ENCODE data around the gene DNAJB12.
A peak's percentile ranks its signal among the peaks of the same experiment; 100 is the strongest.
"Not testable (repeated sequence)": the region's sequence is repeated elsewhere in the genome, so short reads cannot be mapped to it uniquely, and the experiment has no call there.

Gene DNAJB12

GRCh38 chr10:72297805-72298591 is 56.7 kb downstream of the DNAJB12 start:
- peak; percentile 97 for DNase-seq (ENCODE audit: extremely low read depth, low read depth)
- peak overlapping the region; percentile 52 for H3K4me3 ChIP-seq (replicated peaks; ENCODE audit: low read depth, low read length)
- TF ChIP-seq, protein P1, sequence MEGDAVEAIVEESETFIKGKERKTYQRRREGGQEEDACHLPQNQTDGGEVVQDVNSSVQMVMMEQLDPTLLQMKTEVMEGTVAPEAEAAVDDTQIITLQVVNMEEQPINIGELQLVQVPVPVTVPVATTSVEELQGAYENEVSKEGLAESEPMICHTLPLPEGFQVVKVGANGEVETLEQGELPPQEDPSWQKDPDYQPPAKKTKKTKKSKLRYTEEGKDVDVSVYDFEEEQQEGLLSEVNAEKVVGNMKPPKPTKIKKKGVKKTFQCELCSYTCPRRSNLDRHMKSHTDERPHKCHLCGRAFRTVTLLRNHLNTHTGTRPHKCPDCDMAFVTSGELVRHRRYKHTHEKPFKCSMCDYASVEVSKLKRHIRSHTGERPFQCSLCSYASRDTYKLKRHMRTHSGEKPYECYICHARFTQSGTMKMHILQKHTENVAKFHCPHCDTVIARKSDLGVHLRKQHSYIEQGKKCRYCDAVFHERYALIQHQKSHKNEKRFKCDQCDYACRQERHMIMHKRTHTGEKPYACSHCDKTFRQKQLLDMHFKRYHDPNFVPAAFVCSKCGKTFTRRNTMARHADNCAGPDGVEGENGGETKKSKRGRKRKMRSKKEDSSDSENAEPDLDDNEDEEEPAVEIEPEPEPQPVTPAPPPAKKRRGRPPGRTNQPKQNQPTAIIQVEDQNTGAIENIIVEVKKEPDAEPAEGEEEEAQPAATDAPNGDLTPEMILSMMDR (IDR thresholded peaks at IDR 0.05; ENCODE audit: low read depth, low read length, missing control alignments): no peak

GRCh38 chr10:72297281-72297804 is 57.4 kb downstream of the DNAJB12 start:
- peak; percentile 77 for DNase-seq (ENCODE audit: extremely low read depth, low read depth)
- TF ChIP-seq, protein P1 (IDR thresholded peaks at IDR 0.05; ENCODE audit: low read depth, low read length, missing control alignments): no peak
- peak overlapping the region; percentile 52 for H3K4me3 ChIP-seq (replicated peaks; ENCODE audit: low read depth, low read length)

GRCh38 chr10:72296829-72297280 is 57.9 kb downstream of the DNAJB12 start:
- not testable (repeated sequence) for DNase-seq (ENCODE audit: extremely low read depth, low read depth)

GRCh38 chr10:72295330-72295910 is 59.3 kb downstream of the DNAJB12 start:
- TF ChIP-seq, protein P1 (IDR thresholded peaks at IDR 0.05; ENCODE audit: low read depth, low read length, missing control alignments): no peak
- DNase-seq (ENCODE audit: extremely low read depth, low read depth): no peak
- H3K4me3 ChIP-seq (replicated peaks; ENCODE audit: low read depth, low read length): no peak overlapping the region

More at GRCh38 chr10:72296829-72297280, 57.9 kb downstream of the DNAJB12 start:
- peak overlapping the region; percentile 52 for H3K4me3 ChIP-seq (replicated peaks; ENCODE audit: low read depth, low read length)

DNA sequence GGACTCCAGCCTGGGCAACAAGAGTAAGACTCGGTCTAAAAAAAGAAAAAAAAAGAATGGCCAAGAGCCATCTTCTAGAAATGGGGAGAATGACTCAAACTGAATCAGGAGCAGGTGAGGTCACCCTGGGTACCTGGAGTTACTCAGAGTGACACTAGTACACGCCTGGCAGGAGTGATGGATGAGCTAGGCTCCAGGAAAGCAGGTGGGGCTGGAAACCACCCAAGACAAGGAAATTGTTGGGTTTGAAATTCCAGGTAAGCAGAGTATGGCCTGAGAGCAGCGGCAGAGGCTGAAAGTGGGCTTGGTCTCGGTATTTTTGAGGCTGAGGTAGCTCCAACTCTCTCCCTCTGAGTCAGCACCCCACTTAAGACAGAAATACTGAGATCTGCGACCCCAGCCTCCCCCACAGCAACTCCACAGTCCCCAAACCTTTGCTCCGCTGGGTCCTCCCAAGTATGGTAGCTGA is 62.5 kb downstream of the DNAJB12 start:
- no peak overlapping the region for H3K4me3 ChIP-seq (replicated peaks; ENCODE audit: low read depth, low read length)
- TF ChIP-seq, protein P1 (IDR thresholded peaks at IDR 0.05; ENCODE audit: low read depth, low read length, missing control alignments): no peak
- no peak for DNase-seq (ENCODE audit: extremely low read depth, low read depth)

DNA sequence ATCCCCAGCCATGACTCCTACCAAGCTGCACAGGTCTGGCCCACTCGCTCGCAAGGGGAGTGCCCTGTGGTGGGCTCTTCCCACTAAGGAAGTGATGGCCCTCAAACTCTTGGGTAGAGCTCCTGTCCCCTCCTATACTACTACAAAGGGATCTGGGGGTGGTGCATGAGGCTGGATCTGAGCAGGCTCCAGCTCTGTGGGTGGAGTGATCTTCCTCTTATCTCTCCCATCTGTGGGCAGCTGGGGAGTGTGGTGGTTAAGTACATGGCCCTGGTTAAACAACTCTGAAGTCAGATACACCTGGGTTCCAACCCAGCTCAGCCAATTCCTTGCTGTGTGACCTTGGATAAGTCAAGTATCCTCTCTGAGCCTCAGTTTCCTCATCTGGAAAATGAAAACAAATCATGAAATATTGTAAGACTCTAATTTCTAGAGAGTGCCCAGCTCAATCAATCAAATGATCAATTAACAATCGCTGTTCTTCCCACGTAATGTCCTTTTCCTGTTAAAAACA is 63.6 kb downstream of the DNAJB12 start:
- DNase-seq (ENCODE audit: extremely low read depth, low read depth): no peak

More for the DNA sequence above, 63.6 kb downstream of the DNAJB12 start:
- no peak overlapping the region for H3K4me3 ChIP-seq (replicated peaks; ENCODE audit: low read depth, low read length)
- TF ChIP-seq, protein P1 (IDR thresholded peaks at IDR 0.05; ENCODE audit: low read depth, low read length, missing control alignments): no peak
